Measurements from ENCODE around the gene TRPC3. TPM values are rescaled to one million over a fixed set of nuclear protein-coding genes. Genes with fewer than 3 reads are reported as not detected.
A peak's percentile ranks its signal among the peaks of the same experiment; 100 is the strongest.

Gene TRPC3
- total RNA-seq, 1 donor from 2014 or later: 0.82 TPM

DNA sequence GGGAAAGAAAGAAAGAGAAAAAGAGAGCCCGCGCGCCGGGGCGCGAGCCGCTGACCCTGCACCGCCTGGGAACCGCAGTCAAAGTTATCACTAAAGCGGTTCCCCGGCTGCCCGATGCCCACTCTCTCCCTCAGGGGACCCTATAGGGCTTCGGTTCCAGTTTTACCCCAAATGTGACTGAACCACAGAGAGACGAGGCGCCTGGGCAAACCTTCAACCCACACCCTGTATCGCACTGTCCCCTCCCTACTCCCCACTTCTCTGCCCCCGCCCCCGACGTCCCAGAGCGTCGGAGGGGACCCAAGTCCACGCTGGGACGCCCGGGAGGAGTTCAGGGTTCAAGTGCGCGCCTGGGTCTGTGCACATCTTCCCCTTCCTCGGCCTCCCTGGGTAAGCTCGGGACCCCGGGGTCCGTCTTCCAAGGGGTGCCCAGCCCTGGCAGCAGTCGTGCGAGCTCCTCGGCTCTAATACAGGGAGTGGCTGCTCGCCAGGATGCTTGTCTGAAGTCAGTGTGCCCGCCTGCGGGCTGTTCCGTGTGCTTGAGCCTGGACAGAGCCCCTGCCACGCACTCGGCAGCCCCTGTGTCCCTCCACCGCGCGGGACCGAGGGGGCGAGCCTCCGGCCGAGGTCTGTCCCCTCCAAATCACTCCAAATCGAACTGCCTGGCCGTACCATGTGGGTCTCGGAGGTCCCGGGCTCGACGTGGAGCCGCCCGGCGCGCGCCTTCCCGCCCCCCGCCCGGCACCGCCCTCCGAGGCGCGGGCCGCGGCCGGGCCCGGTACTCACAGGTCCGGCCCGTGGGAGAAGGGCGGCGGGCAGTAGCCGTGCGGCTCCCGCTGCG, 960 bp downstream of the TRPC3 start:
- H3K27me3 Mint-ChIP-seq (ENCODE audit: low read depth): peaks cover 73% of the 10 kb centered on the region
- H3K9me3 Mint-ChIP-seq: no peaks in the 10 kb centered on the region
- H3K27ac Mint-ChIP-seq (ENCODE audit: unreplicated experiment): no peak overlapping the region
- H3K4me3 Mint-ChIP-seq: peak overlapping the region; percentile 87
- no peaks in the 10 kb centered on the region for H3K36me3 Mint-ChIP-seq (ENCODE audit: low read depth)
- TF ChIP-seq, protein P1, sequence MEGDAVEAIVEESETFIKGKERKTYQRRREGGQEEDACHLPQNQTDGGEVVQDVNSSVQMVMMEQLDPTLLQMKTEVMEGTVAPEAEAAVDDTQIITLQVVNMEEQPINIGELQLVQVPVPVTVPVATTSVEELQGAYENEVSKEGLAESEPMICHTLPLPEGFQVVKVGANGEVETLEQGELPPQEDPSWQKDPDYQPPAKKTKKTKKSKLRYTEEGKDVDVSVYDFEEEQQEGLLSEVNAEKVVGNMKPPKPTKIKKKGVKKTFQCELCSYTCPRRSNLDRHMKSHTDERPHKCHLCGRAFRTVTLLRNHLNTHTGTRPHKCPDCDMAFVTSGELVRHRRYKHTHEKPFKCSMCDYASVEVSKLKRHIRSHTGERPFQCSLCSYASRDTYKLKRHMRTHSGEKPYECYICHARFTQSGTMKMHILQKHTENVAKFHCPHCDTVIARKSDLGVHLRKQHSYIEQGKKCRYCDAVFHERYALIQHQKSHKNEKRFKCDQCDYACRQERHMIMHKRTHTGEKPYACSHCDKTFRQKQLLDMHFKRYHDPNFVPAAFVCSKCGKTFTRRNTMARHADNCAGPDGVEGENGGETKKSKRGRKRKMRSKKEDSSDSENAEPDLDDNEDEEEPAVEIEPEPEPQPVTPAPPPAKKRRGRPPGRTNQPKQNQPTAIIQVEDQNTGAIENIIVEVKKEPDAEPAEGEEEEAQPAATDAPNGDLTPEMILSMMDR (conservative IDR thresholded peaks at IDR 0.05): no peak
- H3K4me1 Mint-ChIP-seq: peaks cover 13% of the 10 kb centered on the region
- peak; percentile 5 for DNase-seq (ENCODE audit: low read depth, low spot score)

DNA sequence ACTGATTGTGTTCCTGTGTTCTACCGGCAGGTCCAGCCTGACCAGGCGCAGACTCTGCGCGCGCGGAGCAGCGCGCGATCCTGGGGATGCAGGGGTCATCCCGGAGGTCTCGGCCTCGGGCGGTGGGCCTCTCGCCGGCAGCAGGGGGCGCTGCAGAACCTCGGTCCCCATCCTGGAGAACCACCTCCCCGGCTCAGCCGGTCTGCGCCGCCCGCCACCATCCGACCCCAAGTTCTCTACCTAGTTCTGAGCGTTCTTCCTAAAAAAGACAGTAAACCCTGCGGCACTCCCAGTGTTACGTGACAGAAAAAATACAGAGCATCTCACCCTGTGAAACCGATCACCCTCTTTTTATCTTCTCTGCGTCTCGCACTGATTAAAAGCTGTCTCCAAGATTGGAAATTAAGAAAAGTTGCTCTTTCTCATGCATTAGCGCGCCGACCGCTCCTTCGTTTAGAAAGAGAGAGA, 1.6 kb downstream of the TRPC3 start:
- TF ChIP-seq, protein P1 (conservative IDR thresholded peaks at IDR 0.05): peak; percentile 87
- H3K4me1 Mint-ChIP-seq: peaks cover 13% of the 10 kb centered on the region

DNA sequence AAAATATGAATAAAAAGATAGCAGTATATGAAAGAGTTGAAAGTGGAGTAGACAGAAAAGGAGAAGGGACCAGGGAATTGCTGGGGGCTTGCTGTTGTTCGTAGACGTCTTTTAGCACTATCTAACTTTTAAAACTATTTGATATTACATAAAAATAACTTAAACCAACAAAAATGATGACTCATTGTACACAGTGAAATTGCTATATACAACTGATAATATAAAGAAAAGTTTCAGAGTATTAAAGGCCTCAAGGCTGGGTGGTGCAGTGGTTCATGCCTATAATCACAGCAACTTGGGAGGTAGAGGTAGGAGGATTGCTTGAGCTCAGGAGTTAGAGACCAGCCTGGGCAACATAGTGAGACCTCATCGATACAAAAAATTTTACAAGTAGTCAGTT, 5.2 kb downstream of the TRPC3 start:
- H3K36me3 Mint-ChIP-seq (ENCODE audit: low read depth): no peaks in the 10 kb centered on the region

More for the DNA sequence above, 1.6 kb downstream of the TRPC3 start:
- H3K27me3 Mint-ChIP-seq (ENCODE audit: low read depth): peaks cover 75% of the 10 kb centered on the region
- no peak overlapping the region for H3K27ac Mint-ChIP-seq (ENCODE audit: unreplicated experiment)
- no peaks in the 10 kb centered on the region for H3K36me3 Mint-ChIP-seq (ENCODE audit: low read depth)
- no peaks in the 10 kb centered on the region for H3K9me3 Mint-ChIP-seq
- H3K4me3 Mint-ChIP-seq: peak overlapping the region; percentile 87
- DNase-seq (ENCODE audit: low read depth, low spot score): peak; percentile 95

DNA sequence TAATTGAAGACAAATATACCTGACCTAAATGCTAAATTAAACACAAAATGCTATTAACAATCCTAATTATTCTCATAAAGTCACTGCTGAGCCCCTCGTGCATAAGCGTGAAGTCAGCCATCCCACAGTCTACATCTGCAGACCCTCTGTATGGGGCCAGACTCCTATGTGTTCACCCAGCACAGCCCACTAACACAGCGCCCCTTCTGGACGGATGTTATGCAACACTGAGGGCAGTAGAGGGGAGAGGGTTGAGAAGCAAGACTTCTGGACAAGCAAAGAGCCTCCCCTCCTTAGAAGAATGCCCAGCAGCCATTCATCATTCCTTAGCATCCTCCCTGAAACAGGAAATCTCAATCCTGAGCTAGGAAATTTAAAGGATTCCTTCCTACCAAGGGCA, 7.9 kb downstream of the TRPC3 start:
- no peaks in the 10 kb centered on the region for H3K36me3 Mint-ChIP-seq (ENCODE audit: low read depth)
- TF ChIP-seq, protein P1 (conservative IDR thresholded peaks at IDR 0.05): peak; percentile 40
- peak; percentile 25 for DNase-seq (ENCODE audit: low read depth, low spot score)
- H3K9me3 Mint-ChIP-seq: no peaks in the 10 kb centered on the region
- H3K4me3 Mint-ChIP-seq: no peak overlapping the region
- no peak overlapping the region for H3K27ac Mint-ChIP-seq (ENCODE audit: unreplicated experiment)
- peaks cover 26% of the 10 kb centered on the region for H3K27me3 Mint-ChIP-seq (ENCODE audit: low read depth)
- H3K4me1 Mint-ChIP-seq: no peaks in the 10 kb centered on the region

More for the DNA sequence above, 5.2 kb downstream of the TRPC3 start:
- Mint-ChIP-seq H3K9me3 (no peaks in the 10 kb centered on the region), H3K4me3 (no peak overlapping the region), H3K27me3 (ENCODE audit: low read depth) (peaks cover 48% of the 10 kb centered on the region), H3K27ac (ENCODE audit: unreplicated experiment) (no peak overlapping the region), H3K4me1 (peaks cover 9% of the 10 kb centered on the region)
- TF ChIP-seq, protein P1 (conservative IDR thresholded peaks at IDR 0.05): no peak
- no peak for DNase-seq (ENCODE audit: low read depth, low spot score)

DNA sequence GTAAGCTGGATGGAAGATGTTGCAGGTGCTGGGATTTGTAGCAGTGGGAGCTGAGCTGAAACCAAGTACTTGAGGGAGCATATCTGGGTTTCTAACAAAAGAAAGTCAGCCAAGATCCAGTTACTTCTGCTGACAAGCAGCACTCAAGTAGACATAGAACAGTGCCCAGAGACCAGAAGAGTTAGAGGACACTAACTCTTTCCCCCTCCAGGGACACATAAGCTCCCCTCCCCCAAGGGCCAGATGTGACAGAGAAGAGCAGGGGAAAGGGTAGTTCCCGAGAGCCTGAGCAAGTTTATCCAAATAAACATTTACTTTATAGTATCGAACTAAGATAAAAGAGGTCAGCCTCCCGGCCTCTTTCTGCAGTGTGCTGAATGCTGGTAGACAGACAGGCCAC, 12.2 kb downstream of the TRPC3 start:
- no peaks in the 10 kb centered on the region for H3K27me3 Mint-ChIP-seq (ENCODE audit: low read depth)
- no peak overlapping the region for H3K27ac Mint-ChIP-seq (ENCODE audit: unreplicated experiment)
- no peaks in the 10 kb centered on the region for H3K36me3 Mint-ChIP-seq (ENCODE audit: low read depth)
- no peaks in the 10 kb centered on the region for H3K9me3 Mint-ChIP-seq
- TF ChIP-seq, protein P1 (conservative IDR thresholded peaks at IDR 0.05): no peak
- no peak overlapping the region for H3K4me3 Mint-ChIP-seq
- no peak for DNase-seq (ENCODE audit: low read depth, low spot score)
- H3K4me1 Mint-ChIP-seq: no peaks in the 10 kb centered on the region

Data from neural crest cell (in vitro differentiated cells).